Renal cortical epithelial cell (primary cell): ENCODE measurements around the gene TFF2. TPM values are rescaled to one million over a fixed set of nuclear protein-coding genes. Genes with fewer than 3 reads are reported as not detected.

Experiments used
- DNase-seq: peaks from one replicate; pipeline ENCODE4 v3.0.0-alpha.2; 2011; ENCODE audit warnings: low read depth
- total RNA-seq: library from RNA; depleted of rRNA; stranded (reverse); fragments of >200 nt; gene quantifications from 2 replicates; pipeline ENCODE4 v1.2.3, GENCODE V29; 2014

The TFF2 gene
- total RNA-seq, 1 donor from 2014 or later = not detected

DNA sequence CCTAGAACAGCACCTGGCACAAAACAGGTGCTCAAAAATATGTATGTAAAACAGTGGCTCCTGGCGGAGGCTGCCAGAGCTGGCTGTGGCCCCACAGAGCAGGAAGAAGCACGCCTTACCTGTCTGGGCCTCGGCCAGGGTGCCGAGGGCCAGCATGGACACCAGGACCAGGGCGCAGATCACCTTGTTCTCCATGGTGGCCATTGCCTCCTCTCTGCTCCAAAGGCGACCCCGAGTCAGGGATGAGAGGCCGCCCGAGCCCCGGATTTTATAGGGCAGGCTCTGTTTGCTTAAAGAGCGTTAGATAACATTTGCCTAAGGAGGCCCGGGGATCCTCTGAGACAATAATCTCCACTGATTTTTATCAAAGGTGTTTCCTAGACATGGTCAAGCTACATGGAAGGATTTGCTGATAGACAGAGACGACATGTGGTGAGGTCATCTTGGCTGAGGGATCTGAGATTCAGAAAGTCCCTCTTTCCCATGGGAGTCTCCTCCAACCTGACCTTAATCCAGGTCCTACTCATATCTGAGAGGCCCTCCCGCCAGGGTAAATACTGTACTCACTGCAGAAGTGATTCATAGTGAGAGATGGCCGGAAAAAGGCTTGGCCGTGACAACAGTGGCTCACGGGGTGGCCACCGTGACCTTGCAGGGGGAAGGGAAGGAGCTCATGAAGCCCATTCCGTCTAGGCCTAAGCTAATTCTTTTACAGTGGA, 15.7 kb upstream of the TFF2 start, which contains the start of gene TFF1:
Gene TFF1, minus strand, starts transcription at position 244 of the 719 bp plus-strand sequence. Its CDS starts 40 bp downstream, at position 204.
- DNase-seq = no peak

DNA sequence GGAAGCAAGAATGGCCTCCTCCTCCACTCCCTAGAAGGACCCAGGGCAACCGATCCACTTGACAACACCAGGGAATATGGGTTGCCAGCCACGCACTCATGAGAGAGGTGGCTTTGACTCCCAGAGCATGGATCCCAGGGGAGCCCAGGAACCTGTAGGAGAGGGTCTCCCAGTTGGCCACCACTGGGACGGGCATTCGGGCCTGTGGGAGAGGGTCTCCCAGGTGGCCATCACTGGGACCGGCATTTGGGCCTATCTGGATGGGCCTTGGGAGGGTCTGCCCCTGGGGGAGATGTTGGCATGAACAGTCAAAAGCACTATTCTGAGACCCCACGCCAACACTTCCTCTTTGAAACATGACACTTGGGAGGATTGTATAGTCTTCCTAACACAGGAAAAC, 15.0 kb upstream of the TFF2 start:
- DNase-seq = no peak

DNA sequence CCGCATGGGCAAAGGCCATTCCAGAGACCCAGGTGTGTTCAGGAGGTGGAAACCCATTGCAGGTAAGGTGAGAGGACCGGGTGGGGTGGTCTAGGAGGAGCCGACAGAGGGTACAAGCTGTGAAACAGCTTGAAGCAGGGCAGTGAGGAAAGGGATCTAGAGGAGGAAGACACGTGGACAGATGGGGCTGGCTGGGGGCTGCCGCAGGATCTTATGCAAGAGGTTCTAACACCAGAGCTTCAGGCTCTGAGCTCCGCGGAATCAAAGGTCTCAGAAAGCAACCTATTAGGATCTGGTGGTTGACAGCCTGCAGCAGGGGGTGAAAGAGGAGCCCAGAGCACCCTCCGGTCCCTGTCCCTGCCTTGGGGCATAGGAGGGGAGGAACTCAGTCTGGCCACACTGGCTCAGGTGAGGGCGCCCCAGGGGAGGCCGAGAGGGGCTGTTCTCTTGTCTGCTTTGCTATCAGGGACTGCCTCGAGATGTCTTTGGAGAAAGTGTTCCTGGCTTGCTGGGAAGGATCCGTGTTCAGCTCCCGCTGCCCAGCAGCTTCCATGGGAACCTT, 13.6 kb upstream of the TFF2 start:
- DNase-seq = no peak

DNA sequence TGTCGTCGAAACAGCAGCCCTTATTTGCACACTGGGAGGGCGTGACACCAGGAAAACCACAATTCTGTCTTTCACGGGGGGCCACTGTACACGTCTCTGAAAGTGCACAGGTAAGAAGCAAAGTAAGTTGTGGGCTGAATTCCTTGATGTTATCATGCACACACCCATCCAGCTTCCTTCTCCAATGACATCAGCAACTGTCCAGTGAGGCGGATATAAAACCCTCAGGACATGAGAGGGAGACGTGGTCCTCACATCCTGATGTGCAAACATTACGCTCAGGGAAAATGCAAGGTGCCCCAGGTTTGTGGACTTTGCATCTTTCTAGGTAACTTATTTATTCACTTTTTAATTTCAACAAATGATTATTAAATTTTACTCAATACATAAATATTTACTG, 12.5 kb upstream of the TFF2 start:
- peak; percentile 21 for DNase-seq

DNA sequence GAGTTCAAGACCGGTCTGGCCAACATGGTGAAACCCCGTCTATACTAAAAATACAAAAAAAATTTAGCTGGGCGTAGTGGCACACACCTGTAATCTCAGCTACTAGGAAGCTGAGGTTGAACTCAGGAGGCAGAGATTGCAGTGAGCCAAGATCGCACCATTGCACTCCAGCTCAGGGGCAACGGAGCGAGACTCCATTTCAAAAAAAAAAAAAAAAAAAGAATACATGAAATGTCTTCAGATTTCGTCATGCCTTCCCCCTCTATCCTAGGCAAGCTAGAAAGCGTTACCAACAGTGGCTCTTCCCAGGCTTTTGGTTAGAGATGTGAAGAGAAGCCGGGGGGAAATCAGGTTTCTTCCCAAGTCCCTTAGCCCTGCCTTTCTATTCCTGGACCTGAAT, 11.9 kb upstream of the TFF2 start:
- no peak for DNase-seq

DNA sequence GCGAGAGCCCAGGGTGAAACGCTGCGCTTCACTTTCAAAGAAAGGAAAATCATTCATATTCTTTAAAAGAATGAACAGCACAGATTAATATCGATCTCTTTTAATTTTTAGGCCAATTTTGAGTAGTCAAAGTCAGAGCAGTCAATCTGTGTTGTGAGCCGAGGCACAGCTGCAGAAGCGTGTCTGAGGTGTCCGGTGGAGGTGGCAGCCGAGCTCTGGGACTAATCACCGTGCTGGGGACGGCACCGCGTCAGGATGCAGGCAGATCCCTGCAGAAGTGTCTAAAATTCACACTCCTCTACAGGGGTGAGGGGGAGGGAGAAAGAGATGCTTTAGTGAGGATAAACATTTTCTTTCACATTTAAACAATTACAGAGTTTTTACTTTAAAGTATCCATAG, 11.4 kb upstream of the TFF2 start:
- no peak for DNase-seq

DNA sequence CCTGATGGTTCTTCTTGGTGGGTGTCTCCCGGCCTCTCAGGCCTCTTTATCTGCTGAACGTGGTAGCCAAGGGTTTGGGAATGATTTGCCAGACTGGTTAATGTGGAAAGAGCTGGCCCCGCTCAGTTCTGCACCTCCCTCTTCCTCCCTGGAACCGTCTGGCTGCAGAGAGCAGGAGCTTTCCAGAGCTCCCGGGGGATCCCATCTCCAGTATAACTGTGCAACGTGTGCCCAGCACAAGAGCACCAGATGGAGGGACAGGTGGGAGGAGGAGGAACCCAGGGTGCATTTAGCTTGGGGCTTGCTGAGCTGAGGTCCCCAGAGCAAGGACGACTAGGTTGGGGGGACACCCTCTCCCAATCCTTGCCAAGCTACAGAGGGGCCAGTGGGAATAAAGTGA, 10.5 kb upstream of the TFF2 start:
- DNase-seq = no peak

DNA sequence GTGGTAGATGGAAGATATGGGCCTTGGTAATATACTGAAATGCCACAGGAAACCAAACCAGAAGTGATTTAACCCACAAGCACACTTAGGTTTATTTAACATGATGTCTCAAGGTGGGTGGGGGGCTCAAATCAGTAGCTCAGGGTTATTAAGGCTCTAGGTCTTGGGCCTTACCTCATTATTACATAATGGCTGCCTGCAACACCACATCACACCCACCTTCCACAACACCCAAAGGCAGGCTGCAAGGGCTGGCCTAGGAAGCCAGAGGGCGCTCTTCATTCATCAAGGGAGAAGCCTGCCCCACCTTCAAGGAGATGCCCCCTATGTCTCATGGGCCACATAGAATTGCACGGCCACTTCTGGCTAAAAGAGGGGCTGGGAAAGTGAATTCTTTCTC, 9.5 kb upstream of the TFF2 start:
- no peak for DNase-seq

DNA sequence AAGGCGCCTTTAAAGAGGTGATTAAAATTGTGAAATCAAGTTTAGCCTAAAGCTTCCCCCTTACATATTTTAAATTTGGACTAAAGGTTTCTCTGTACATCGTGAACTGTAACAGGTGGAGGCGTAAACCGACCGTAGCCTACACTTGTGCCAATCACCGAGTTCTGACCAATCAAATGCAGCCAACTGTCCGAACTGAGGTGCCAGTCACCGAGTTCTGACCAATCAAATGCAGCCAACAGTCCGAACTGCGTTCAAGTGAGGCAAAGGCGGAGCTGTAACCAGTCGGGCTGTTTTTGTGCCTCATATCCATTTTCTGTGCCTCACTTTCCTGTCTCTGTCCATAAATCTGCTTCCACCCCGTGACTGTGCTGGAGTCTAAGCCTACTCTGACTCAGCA, 8.1 kb upstream of the TFF2 start:
- no peak for DNase-seq

DNA sequence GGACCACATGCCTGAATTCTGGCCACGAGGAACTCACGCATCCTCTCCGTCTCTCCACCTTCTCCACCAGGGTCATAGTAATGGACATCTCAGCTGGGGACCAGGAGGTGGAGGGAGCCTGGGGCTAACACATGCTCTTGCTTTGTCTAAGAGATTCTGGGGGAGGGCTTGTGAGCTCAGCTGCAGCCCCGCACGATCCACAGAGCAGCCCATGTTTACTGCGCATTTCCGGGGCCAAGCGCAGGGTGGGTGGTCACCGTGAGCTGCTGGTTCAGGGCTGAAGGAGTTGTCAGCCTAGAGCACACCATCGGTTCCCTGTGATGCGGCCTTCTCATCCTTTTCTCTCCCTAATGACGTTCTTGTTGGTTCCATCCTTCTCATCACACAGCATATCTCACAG, 7.5 kb upstream of the TFF2 start:
- DNase-seq = no peak

DNA sequence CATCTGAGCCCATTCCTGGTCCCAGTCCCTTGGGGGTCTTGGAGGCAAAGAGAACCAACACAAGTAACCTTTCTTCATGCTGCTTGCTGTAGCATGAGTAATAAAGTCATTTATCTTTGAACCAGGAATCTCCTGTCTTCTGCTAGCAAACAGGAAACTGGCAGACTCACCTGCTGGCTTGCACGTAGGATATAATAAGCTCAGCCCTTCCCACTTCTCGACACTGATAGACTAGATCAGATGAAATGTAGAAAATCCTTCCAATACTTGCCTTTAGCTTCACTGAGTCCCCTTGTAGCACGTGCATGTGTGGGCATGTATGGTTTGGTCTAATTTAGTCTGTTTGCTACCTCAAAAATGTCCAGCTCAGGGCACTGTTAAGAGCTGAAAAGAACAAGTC, 6.5 kb upstream of the TFF2 start:
- no peak for DNase-seq

DNA sequence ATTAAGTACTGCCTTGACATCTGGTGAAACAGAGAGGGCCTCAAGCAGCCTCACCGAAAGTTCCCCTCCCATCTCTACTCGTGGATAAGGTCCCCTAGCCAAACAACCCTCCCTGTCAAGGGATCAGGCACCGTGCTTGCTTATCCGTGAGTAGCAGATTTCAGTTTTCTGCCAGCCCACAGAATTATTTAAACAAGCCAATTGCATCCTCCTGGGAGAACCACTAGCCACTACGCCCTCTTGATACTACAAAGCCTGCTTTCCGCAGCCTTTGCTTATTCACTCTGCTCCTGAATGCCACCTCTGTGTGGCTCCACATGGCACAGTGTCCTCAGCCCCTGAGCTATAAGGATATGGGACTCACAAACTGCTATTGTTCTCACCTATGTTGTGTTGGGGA, 5.9 kb upstream of the TFF2 start:
- no peak for DNase-seq

DNA sequence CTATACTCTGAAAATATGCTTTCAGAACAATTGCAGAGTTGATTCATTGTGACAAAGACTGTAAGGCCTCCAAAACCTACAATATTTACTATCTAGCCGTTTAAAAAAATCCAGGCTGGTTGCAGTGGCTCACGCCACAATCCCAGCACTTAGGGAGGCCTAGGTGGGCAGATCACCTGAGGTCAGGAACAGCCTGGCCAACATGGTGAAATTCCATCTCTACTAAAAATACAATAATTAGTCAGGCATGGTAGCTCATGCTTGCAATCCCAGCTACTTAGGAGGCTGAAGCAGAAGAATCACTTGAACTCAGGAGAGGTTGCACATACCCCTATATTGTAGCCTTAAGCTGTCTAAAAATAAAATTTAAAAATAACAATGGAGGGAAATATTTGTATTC, 5.3 kb upstream of the TFF2 start:
- peak; percentile 19 for DNase-seq

DNA sequence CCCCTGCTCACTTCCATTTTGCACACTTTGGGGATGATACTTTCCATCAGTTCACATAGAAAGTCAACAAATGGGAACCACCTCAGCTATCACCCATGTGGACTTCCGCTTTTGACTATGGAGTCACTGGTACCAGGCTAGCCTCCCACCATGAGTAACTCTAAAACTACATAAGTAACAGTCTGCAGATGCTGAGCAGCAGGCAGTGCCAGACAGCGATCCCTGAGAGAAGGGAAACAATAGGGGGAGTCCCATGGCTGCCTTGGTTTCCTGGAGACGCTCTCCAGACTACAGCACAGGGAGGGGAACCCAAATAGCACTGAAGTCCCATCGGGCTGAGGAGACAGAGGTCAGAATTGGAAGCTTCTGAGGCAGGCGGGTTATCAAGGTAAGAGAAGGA, 2.8 kb upstream of the TFF2 start:
- DNase-seq = no peak

DNA sequence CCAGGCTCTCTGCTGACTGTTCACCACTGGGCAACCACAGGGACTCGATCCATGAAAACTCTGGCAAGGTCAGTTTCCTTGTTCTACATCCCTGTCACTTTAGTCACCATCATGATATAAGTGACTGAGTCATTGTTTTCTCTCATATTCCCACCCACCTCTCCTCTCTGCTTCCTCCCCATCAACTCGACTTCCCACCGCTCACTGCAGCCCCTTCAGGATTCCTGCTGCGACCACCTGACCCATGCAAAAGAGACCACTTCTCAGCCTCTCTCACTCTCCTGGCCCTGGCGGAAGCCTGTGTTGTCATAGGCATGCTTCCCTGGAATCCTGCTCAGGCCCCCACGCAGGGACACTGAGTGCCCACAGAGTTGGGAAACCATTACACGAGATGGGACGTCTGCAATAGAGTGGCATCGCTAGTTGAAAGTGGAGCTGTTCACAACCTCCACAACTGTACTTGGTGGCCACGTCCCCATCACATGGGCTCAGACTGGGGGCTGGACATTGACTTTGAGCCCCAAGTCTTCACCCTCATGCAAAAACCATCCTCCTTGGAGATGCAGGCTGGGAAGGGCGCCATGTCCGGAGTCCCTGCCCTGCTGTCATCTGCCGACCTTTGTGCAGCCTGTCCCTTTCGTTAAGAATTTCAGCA, 1.8 kb upstream of the TFF2 start:
- DNase-seq = no peak

DNA sequence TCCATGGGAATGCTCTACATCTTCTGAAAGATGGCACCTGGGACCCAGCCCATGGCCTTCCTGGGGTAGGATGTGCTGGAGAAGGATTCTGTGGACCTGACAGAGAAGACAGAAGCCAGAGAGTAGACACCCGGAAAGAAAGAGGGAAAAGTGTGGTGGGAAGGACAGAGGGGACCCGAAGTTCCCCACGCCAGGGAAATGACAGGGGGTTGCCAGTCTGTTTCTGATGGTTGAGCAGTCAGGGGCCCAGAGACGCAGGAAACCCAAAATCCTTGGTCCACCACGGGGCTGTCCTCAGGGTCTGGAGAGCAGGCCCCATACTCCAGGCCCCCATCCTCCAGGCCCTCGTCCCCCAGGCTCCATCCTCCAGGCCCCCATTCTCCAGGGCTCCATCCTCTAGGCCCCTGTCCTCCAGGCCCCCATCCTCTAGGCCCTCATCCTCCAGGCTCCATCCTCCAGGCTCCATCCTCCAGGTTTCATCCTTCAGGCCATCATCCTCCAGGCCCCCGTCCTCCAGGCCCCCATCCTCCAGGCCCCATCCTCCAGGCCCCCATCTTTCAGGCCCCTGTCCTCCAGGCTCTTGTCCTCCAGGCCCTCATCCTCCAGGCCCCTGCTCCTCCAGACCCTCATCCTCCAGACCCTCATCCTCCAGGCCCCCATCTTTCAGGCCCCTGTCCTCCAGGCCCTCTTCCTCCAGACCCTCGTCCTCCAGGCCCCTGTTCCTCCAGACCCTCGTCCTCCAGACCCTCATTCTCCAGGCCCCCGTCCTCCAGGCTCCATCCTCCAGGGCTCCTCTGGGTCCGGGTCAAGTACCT, 1.0 kb upstream of the TFF2 start:
- no peak for DNase-seq

DNA sequence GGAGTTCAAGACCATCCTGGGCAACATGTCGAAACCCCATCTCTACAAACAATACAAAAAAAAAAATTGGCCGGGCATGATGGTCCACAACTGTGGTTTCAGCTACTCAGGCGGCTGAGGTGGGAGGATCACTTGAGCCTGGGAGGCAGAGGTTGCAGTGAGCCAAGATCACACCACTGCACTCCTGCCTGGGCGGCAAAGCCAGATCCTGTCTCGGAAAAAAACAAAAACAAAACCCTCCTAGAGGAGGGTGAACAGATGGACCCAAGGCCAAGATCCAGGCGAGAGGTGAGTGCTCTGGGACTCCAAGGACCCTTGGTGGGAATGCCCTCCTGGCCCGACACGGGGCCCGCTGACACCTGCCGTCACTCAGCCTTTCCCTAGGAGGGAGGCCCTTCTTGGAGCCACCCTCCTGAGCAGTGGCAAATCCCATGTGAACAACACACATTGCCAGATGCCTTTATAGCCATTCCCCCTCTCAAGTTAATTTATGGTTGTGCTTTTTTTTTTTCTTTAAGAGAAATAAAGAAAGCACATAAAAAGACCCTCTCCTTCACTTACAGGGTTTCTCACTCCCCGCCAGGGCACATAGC, 380 bp downstream of the TFF2 start:
- no peak for DNase-seq

DNA sequence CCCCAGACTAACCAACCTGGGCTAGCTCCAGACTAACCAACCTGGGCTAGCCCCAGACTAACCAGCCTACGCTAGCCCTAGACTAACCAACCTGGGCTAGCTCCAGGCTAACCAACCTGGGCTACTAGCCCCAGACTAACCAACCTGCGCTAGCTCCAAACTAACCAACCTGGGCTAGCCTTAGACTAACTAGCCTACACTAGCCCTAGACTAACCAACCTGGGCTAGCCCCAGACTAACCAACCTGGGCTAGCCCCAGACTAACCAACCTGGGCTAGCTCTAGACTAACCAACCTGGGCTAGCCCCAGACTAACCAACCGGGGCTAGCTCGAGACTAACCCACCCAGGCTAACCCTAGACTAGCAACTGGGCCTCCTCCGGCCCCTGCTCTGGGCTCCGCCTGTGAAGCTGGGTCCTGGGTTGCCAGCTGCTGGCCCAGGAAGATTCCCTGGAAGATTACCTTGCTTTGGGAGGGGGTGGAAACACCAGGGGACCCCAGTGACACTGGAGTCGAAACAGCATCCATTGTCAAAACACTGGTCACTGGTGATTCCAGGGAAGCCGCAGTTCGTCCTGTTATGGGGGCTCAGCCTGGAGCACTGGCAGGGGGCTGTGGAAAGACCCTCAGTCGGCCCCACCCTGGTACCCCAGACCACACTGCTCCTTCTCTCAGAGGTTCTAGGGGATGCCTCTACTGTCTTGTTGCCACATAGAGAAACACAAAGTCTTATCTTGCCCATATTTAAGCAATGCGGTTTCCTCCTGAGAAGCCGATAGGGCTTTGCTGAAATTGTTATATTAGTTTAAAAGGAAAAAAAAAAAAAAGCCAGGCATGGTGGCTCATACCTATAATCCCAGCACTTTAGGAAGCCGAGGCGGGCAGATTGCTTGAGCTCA, 1.1 kb downstream of the TFF2 start:
- DNase-seq = no peak

DNA sequence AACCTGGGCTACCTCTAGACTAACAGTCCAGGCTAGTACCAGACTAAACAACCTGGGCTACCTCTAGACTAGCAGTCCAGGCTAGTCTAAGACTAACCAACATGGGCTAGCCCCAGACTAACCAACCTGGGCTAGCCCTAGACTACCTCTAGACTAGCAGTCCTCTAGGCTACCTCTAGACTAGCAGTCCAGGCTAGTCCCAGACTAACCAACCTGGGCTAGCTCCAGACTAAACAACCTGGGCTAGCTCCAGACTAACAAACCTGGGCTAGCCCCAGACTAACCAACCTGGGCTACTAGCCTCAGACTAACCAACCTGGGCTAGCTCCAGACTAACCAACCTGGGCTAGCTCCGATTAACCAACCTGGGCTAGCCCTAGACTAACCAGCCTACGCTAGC, 2.0 kb downstream of the TFF2 start:
- DNase-seq = no peak

DNA sequence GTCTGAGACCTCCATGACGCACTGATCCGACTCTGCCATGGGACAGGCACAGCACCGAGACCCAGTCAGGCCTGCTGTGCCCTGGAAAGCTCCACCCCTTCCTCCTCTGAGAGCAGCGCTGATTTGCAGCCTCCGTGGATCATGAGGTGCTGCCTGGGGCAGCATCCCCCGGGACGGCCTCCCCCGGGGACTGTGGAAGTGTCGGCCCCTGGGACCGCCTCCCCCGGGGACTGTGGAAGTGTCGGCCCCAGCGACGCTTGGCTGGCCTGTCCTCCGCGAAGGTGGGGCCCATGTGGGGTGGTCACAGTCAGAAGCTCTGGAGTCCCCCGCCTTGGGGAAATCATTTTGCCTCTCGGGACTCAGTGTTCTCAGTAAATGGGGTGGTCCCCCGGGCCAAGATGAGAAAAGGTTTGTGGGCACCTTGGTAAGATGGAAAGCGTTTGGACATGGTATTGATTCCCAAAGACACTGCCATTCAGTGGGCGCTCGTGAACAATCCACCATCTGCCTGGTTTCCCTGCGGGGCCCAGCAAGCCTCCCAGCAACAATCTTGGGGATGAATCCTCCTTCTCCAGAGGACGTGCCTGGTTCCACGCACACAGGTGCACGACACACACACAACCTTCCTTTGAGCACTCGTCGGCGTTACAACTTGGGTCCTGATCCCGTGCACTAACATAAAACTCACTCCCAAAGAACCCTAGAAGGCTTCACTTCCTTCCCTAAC, 3.0 kb downstream of the TFF2 start:
- DNase-seq = no peak
